Endothelial cell of umbilical vein (primary cell): ENCODE data around the gene RAB40C. TPM values are rescaled to one million over a fixed set of nuclear protein-coding genes. Genes with fewer than 3 reads are reported as not detected.

Experiments
- BruUV-seq: library from RNA; stranded (reverse); fragments of 400-500 nt; replicated peaks from 2 replicates; lab custom pipeline; 2021; lab: Mats Ljungman, UMichigan
- CTCF ChIA-PET: fragments of 300-600, 350-600 bp; sonication (Branson Sonifier 250); formaldehyde crosslinking; loops from one replicate; lab custom pipeline; 2021; ENCODE audit warnings: antibody characterized with exemption, inconsistent platforms; lab: Charles Lee
- POLR2A ChIA-PET: fragments of 300-600, 350-600 bp; sonication (Branson Sonifier 250); formaldehyde crosslinking; loops from one replicate; lab custom pipeline; 2021; ENCODE audit warnings: antibody characterized with exemption, inconsistent platforms; lab: Charles Lee
- DNase-seq: peaks from one replicate; pipeline ENCODE4 v3.0.0-alpha.2; 2011; ENCODE audit warnings: low read depth, low spot score
- FAIRE-seq: peaks from 2 replicates; lab custom pipeline; 2011; peaks lifted over from hg19 to GRCh38; lab: Jason Lieb, UNC
- H2AFZ ChIP-seq: 2 replicates; pipeline ENCODE4 v1.6.0; 2012; ENCODE audit warnings: low read depth, low read length, control low read depth, inconsistent platforms
- H3K27ac ChIP-seq: 2 replicates; pipeline ENCODE4 v1.5.1; 2011; ENCODE audit warnings: low read depth, mild to moderate bottlenecking, control low read depth, low read length, moderate library complexity; ENCODE audit not compliant: insufficient read depth
- H3K27me3 ChIP-seq, 2 experiments: 2 replicates each; pipeline versions ENCODE4 v1.6.0 to v1.6.1; 2011; ENCODE audit warnings: low read length in 2 of 2, mixed read lengths in 1 of 2; ENCODE audit not compliant: control insufficient read depth in 2 of 2, insufficient read depth in 2 of 2
- H3K36me3 ChIP-seq, 2 experiments: 2 replicates in 1 of 2; 3 replicates in 1 of 2; pipeline ENCODE4 v1.5.1; 2011; ENCODE audit warnings: low read length in 2 of 2, mild to moderate bottlenecking in 1 of 2, moderate library complexity in 1 of 2; ENCODE audit not compliant: control insufficient read depth in 2 of 2, insufficient read depth in 2 of 2; ENCODE audit errors: extremely low read depth in 1 of 2
- H3K4me1 ChIP-seq: 3 replicates; pipeline ENCODE4 v1.5.1; 2011; ENCODE audit warnings: mild to moderate bottlenecking, low read length; ENCODE audit not compliant: control insufficient read depth, insufficient read depth; ENCODE audit errors: extremely low read depth
- H3K4me2 ChIP-seq: 2 replicates; pipeline ENCODE4 v1.6.1; 2011; ENCODE audit warnings: low read length, control low read depth, mixed read lengths; ENCODE audit not compliant: insufficient read depth
- H3K4me3 ChIP-seq, 3 experiments: fragments of 200-600 bp in 1 of 3; sonication (generic), shearing (Covaris generic) in 1 of 3; replicated peaks in 1 of 3; 2 replicates each; pipeline ENCODE4 v1.5.1; 2011 to 2016; ENCODE audit warnings: control low read depth in 3 of 3, low read length in 3 of 3, mild to moderate bottlenecking in 2 of 3, inconsistent platforms in 1 of 3, low read depth in 1 of 3, moderate library complexity in 1 of 3; ENCODE audit not compliant: insufficient read depth in 1 of 3
- H3K79me2 ChIP-seq: 2 replicates; pipeline ENCODE4 v1.6.0; 2012; ENCODE audit warnings: low read length, inconsistent platforms; ENCODE audit not compliant: control insufficient read depth, insufficient read depth
- H3K9ac ChIP-seq: replicated peaks from 2 replicates; pipeline ENCODE3; 2011; ENCODE audit warnings: low read length, control low read depth; ENCODE audit not compliant: insufficient read depth; ENCODE audit errors: extremely low read depth
- H3K9me1 ChIP-seq: replicated peaks from 3 replicates; pipeline ENCODE4 v1.6.0; 2011; ENCODE audit warnings: mild to moderate bottlenecking, low read length; ENCODE audit not compliant: control insufficient read depth, insufficient read depth; ENCODE audit errors: extremely low read depth
- H3K9me3 ChIP-seq: replicated peaks from 2 replicates; pipeline ENCODE4 v1.5.1; 2012; ENCODE audit warnings: low read length, inconsistent platforms; ENCODE audit not compliant: control insufficient read depth, insufficient read depth
- H4K20me1 ChIP-seq: replicated peaks from 2 replicates; pipeline ENCODE3; 2011; ENCODE audit warnings: mild to moderate bottlenecking, low read length; ENCODE audit not compliant: control insufficient read depth, insufficient read depth; ENCODE audit errors: extremely low read depth
- EZH2 ChIP-seq: IDR thresholded peaks from 2 replicates; pipeline ENCODE4 v1.6.1; 2012; ENCODE audit warnings: borderline replicate concordance, low read depth, mild to moderate bottlenecking, moderate library complexity, low read length, inconsistent platforms; ENCODE audit not compliant: severe bottlenecking
- FOS ChIP-seq: IDR thresholded peaks from 2 replicates; pipeline ENCODE4 v1.6.1; 2011; ENCODE audit warnings: mild to moderate bottlenecking, low read length, moderate library complexity, borderline replicate concordance; ENCODE audit not compliant: insufficient read depth
- GATA2 ChIP-seq: IDR thresholded peaks from 2 replicates; pipeline ENCODE4 v1.7.0; 2011; ENCODE audit warnings: low read depth, mild to moderate bottlenecking, moderate library complexity, mixed read lengths, low read length; ENCODE audit not compliant: insufficient read length, insufficient read depth
- JUN ChIP-seq: IDR thresholded peaks from 2 replicates; pipeline ENCODE4 v1.6.1; 2011; ENCODE audit warnings: borderline replicate concordance, low read depth; ENCODE audit not compliant: insufficient read length, insufficient read depth
- MYC ChIP-seq: IDR thresholded peaks from one replicate; pipeline ENCODE4 v1.6.1; 2011; ENCODE audit warnings: mild to moderate bottlenecking, low read depth, low read length
- POLR2A ChIP-seq: IDR thresholded peaks from 2 replicates; pipeline ENCODE4 v1.6.1; 2012; ENCODE audit warnings: low read depth, mild to moderate bottlenecking, control low read depth, low read length
- POLR2AphosphoS5 ChIP-seq: IDR thresholded peaks from 2 replicates; pipeline ENCODE4 v1.6.1; 2012; ENCODE audit warnings: low read depth, mild to moderate bottlenecking, control low read depth, low read length, moderate library complexity; ENCODE audit not compliant: insufficient read depth
- dilution Hi-C: fragments of 300-500 bp; cut with MboI; formaldehyde crosslinking; loops from one replicate; pipeline ENCODE4 v1.15.0; 2019; ENCODE audit warnings: low sequenced_read_pairs; ENCODE audit not compliant: extremely low pct_ligation_motif_present
- intact Hi-C: fragments of 100-400 bp; cut with micrococcal nuclease; formaldehyde crosslinking; loops from one replicate; pipeline ENCODE4 v1.10.0; 2022
- polyA plus RNA-seq, 4 experiments: library from polyadenylated mRNA; depleted of rRNA in 3 of 4; stranded (reverse) in 3 of 4; unstranded in 1 of 4; fragments of >200 nt; gene quantifications; 2 replicates each; pipeline versions ENCODE4 v1.2.1 to v1.2.3, GENCODE V29; 2011 to 2012; ENCODE audit warnings: missing spikeins in 1 of 4
- total RNA-seq: library from RNA; stranded (reverse); gene quantifications from 2 replicates; pipeline ENCODE4 v1.2.3, GENCODE V29; 2021
- TF ChIP-seq, protein P1 (sequence below), 2 donors: IDR thresholded peaks; 1 replicate in 1 of 2; 2 replicates in 1 of 2; pipeline ENCODE4 v1.5.1; 2011; ENCODE audit warnings: low read length in 2 of 2, mild to moderate bottlenecking in 2 of 2, moderate library complexity in 2 of 2, control low read depth in 1 of 2, inconsistent platforms in 1 of 2, low read depth in 1 of 2; ENCODE audit not compliant: insufficient read depth in 1 of 2; ENCODE audit errors: extremely low read depth in 1 of 2
- TF ChIP-seq, protein P2 (sequence below): IDR thresholded peaks from 2 replicates; pipeline ENCODE4 v1.6.1; 2011; ENCODE audit not compliant: insufficient read depth, insufficient read length

The RAB40C gene
- total and polyA plus RNA-seq, 2 donors (not counting 3 experiments of a cell fraction or from before 2014, with no cell fraction given): 12.4 to 18.8 TPM

DNA sequence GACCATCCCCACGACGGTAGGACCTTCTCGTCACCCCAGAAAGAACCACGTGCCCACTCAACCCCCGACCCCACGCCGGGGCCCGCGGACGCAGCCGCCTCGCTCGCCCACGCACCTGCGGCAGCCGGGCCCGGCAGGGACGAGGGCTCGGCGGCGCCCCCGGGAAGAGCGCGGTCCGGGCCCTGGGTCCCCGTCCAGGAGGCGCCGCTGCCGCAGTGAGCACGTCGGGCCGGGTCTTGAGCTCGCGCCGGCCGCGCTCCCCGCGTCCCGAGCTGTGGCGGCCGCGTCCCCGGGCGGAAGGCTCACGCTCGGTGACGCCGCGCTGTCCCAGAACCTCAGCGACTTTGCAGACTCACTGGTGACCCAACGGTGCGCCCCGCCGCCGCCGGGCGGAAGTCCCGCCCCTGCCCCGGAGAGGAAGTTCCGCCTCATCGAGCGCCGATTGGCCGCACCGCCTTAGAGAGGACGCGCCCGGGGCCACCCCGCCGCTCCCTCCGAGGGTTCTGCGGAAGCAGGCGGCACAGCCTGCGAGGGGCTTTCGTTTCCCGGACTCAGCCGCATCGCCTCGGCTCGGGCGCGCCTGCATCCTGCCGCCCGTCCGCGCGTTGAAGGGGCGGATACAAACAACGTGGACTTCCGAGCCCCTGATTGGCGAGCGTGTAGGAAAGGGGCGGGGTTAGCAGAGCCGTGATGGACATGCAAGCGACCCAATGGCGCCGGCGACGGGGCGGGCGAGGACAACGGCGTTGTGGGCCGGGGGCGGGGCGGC lies 793 bp upstream of the RAB40C start:
- Histone ChIP-seq H4K20me1 (no peaks in the 10 kb centered on the region), H2AFZ (peak overlapping the region; percentile 63), H3K27ac (peak overlapping the region; percentile 68), H3K9me1 (no peaks in the 10 kb centered on the region), H3K9ac (peak overlapping the region; percentile 72), H3K9me3 (no peaks in the 10 kb centered on the region), H3K4me3 (peak overlapping the region; percentile 24 to 77 (median 54)), H3K27me3 (no peaks in the 10 kb centered on the region), H3K36me3 (peaks cover 0 to 3% of the 10 kb centered on the region in 2 experiments), H3K4me1 (peaks cover 16% of the 10 kb centered on the region), H3K79me2 (peaks cover 22% of the 10 kb centered on the region), H3K4me2 (peak overlapping the region; percentile 19)
- dilution Hi-C loops: no loop called here
- POLR2A ChIA-PET: no interaction called here
- no TSS peak for BruUV-seq
- intact Hi-C loops: loop anchor here (1.0 to 5.0 kb wide), 5 partner anchors 38 to 197 kb away; partner anchors contain the start of genes METTL26 and RHOT2
- CTCF ChIA-PET: interaction anchor here (1.7 kb wide), 1 partner anchor 10 kb away, joined by 5 read pairs; no protein-coding TSS in a partner anchor
- DNase-seq: peak; percentile 98
- FAIRE-seq: no peak
- TF ChIP-seq, protein P1, sequence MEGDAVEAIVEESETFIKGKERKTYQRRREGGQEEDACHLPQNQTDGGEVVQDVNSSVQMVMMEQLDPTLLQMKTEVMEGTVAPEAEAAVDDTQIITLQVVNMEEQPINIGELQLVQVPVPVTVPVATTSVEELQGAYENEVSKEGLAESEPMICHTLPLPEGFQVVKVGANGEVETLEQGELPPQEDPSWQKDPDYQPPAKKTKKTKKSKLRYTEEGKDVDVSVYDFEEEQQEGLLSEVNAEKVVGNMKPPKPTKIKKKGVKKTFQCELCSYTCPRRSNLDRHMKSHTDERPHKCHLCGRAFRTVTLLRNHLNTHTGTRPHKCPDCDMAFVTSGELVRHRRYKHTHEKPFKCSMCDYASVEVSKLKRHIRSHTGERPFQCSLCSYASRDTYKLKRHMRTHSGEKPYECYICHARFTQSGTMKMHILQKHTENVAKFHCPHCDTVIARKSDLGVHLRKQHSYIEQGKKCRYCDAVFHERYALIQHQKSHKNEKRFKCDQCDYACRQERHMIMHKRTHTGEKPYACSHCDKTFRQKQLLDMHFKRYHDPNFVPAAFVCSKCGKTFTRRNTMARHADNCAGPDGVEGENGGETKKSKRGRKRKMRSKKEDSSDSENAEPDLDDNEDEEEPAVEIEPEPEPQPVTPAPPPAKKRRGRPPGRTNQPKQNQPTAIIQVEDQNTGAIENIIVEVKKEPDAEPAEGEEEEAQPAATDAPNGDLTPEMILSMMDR (IDR thresholded peaks at IDR 0.05; ENCODE audit: extremely low read depth in 1 of 2, insufficient read depth in 1 of 2, low read depth in 1 of 2, low read length in 2 of 2): no peak
- TF ChIP-seq POLR2A (peak; percentile 74), GATA2 (no peak), FOS (no peak), EZH2 (no peak), JUN (no peak), MYC (no peak), POLR2AphosphoS5 (peak; percentile 73)
- TF ChIP-seq, protein P2, sequence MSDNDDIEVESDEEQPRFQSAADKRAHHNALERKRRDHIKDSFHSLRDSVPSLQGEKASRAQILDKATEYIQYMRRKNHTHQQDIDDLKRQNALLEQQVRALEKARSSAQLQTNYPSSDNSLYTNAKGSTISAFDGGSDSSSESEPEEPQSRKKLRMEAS: no peak
